Activated CD4-positive, alpha-beta T cell treated with anti-CD3 and anti-CD28 coated beads, Interleukin-2, amount 50 U/mL, for 48 hours (primary cell): ENCODE measurements around the gene RABGAP1.

ENCODE experiments used
- DNase-seq, 2 experiments: peaks; one replicate each; pipeline ENCODE4 v3.0.0-alpha.2; 2020

Gene RABGAP1

DNA sequence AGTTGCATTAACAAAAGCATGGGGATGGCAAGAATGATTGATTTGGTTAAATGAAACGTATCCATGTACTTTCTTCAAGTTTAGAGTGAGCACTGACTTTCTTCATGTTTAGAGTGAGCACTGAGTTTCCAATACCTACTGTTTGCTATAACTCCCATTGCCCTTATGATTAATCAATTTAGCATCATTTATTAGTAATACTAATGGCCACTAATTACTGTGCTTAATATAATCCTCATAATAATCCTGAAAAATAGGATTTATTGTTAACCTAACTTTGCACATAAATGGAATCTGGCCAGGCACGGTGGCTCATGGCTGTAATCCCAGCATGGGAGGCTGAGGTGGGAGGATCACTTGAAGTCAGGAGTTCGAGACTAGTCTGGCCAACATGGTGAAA, 70.6 kb downstream of the RABGAP1 start:
- no peak for DNase-seq

DNA sequence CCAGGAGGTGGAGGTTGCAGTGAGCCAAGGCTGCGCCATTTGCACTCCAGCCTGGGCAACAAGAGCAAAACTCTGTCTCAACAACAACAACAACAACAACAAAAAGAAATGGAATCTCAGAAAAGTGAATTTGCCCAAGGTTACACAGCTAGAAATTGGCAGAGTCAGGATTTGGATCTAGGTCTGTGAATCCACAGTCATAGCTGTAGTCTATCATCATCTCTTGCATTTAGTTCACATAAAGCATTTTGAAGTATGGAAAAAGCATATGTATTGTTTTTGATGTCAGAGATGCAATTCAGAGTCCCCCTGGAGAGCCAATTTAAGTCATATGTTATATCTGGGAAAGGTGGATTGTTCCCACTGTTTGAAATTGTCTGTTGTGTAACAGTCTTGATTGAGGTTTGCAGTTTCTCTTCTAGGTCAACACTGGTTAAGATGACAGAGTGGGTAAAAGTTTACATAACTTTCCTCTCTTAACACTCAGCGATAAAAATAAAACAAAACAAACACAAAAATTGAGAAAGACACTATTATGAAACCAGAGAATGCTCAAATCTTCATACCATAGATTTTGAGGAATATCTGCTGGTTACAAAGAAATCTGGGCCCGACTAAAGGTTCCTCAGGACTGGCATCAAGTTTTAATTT, 71.2 kb downstream of the RABGAP1 start:
- no peak for DNase-seq

DNA sequence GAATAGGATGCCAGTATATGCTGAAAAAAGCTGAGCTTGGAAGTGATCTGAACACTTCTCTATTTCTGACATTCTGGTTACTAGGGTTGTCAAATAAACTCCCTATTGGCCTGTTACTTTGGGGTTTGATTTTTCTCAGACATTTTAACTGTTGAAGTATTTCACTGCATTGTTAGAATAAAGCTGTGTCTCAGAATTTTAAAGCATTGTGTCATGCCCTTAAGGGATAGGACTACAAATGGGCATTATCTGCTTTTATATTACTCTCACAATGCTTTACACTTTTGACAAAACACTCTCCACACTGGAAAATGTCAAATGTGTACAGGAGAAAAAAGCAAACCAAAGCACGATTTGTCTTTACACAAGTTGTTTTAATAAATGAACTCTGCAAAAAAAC, 75.8 kb downstream of the RABGAP1 start:
- DNase-seq = no peak

DNA sequence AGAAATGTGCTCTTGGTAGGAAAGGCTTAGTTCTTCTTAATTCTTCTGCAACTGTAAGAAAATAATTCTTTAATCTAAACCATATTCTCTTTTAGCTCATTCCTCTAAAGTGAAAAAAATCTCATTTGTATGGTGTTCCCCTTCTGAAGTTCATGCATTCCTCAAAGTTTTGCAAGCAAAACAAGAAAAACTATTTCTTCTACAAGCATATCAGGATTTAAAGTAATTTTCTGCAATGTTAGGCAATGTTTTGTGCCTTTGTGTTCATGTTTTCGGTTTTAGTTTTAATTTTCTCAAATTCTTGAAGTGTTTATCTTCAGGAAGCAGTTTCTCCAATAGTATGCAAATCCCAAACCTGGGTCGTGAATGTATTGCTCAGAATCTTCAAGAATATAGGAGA, 80.0 kb downstream of the RABGAP1 start:
- DNase-seq = no peak

DNA sequence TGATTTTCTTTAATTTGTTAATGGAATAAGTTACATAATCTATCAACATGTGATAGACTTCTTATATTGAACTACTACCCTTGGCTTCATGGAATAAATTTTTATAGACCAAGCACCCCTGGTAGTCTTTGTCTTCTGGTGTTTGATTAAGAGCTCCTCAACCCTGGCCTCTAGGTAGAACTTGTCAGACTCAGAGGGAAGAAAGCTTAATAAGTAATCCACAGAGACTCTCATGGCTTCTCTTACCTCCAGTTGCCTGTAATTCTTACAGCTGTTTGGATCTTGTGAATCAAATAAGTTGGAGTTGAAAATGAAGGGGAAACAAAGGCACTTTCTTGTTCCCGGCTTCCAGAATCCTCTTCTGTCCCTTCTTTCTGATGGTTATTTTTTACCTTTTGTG, 85.6 kb downstream of the RABGAP1 start:
- no peak for DNase-seq

DNA sequence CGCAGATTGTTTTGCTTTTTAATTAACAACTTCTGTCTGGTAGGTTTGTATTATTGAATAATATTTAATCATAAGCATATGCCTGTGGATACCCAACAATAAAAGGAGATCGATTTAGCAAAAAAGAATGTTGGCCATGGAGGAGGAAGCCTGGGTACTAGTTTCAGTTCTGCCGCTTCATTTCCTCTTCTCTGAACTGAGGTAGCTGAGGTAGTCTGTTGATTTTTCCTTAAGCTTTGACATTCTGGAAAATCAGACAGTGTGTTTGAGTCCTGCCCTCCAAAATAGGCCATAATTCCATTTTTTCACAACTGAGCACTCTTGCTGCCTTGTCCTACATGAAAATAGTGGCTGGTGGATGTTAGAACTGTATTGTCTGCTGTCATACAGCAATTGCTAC, 86.7 kb downstream of the RABGAP1 start:
- DNase-seq = no peak

DNA sequence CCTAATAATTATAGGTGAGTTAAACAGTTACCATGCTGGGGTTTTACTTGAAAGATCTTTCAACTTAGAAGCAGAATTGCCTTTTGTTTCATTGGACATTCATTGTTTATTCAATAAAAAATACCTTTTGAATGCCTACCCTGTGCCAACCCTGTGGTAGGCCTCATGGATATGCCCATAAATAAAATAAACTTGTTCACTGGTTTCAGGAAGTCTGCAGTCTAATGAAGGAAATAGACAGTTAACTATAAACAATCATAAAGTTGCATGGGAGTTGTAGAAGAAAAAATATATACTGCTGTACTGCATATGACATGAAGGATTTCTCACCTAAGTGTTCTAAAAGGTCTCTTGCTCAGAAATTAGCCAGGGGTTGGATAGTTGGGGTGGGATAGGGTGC, 87.3 kb downstream of the RABGAP1 start:
- no peak for DNase-seq

DNA sequence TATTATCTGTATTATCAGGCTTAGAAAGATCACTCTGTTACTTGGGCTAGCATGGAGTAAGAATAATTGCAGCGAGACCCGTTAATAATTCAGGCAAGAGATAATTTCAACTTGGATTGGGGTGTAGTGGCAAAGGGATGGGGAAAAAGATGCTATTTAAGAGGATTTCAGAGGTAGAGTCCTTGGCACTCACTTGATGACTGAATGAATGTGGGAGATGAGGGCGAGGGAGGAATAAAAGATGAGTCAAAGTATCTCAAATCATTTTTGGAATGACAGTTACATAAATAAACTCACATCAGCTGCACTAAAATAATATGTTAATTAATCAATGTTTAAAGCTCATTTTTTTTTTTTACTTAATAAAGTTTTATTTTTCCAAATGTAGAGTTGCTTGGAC, 88.2 kb downstream of the RABGAP1 start:
- no peak for DNase-seq

DNA sequence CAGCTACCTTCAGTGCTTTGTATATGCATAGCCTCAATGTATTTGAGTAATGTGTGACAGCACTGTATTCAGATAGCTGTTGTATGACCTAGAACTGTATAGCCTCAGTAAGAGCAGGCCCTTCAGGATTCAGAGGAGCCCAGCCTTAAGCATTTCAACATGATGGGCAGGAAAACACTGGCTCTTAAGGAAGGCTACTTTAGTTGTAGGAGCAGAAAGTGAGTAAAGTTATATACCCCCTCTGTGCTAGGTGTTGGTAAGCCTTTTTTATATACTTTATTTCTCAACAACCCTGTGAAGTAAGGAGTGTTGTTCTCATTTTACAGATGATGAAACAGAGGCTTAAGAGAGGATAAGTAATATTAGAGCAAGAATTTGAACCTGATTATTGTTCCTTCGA, 91.1 kb downstream of the RABGAP1 start:
- no peak for DNase-seq

DNA sequence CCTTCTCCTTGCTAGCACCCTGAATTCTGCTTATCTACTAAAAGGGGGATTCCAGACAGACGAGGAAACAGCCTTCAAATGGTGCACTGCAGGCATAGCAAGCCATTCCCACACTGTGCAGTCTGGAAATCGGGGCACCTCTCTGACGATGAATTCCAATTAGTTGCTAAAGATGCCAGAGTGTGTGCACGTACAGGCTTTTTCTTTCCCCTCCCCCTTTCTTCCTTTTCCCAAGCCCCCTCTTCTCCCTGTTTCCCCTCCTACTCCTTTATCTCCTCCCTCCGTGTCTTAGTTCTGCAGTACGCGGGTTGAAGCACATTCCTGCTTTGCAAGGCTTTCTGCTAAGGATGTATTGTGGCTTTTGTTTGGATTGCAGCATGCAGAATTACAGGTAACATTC, 92.5 kb downstream of the RABGAP1 start, which contains the start of gene GPR21:
GPR21 (plus strand) TSS at position 316 of the 400 bp plus-strand sequence. CDS start 900 bp downstream, outside the sequence.
- DNase-seq = no peak

DNA sequence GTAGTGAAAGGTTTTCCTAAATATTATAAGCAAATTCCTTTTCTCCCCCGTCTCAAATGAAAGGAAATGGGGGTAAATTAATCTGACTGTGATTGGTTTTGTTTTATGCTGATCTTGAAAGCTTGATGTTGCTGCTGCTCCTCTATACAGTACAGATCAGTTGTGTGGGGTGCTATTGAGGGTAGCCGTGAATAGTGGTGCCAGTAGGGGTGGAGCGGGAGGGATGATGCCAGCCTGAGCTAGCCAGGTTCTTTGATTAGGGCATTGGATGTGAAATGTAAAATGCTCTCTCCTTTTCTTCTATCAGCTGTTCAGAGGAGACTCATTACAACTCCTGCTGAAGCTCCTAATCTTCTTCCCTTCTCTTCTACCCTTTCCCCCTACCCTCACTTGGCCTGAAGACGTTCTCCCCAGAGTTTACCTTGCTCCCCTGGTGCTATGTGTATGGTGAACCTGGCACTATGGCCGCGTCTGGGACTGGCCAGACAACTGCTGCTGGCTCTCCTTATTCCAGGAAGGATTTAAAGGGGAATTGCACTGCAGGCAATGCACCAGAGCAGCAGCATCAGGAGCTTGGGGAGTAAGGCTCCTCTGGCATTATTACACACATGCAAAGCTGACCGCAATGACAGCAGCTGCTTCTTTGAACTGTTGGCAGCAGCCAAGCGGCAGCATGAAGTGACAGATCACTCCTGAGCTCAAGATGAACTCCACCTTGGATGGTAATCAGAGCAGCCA, 93.2 kb downstream of the RABGAP1 start:
- DNase-seq = no peak

DNA sequence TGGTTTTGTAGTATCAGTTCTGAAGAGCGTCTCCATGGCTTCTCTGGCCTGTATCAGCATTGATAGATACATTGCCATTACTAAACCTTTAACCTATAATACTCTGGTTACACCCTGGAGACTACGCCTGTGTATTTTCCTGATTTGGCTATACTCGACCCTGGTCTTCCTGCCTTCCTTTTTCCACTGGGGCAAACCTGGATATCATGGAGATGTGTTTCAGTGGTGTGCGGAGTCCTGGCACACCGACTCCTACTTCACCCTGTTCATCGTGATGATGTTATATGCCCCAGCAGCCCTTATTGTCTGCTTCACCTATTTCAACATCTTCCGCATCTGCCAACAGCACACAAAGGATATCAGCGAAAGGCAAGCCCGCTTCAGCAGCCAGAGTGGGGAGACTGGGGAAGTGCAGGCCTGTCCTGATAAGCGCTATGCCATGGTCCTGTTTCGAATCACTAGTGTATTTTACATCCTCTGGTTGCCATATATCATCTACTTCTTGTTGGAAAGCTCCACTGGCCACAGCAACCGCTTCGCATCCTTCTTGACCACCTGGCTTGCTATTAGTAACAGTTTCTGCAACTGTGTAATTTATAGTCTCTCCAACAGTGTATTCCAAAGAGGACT, 94.2 kb downstream of the RABGAP1 start:
- no peak for DNase-seq

DNA sequence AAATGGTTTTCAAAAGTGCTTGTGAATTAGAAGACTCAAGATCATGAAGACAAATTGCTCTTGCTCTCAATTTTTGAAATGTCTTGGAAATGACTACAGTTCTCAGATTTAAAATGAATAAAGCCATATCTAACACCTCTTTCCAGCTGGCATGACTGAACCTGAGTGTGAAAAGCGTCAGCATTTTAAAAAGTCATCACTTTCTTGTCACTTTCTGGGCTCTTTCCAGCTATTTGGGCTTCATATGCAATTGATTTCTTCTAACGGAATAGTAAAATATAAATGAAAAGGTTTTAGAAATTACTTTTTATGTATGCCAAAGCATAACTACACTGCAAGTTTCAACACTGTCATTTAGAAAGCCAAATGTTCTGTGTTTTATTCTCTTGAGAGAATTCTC, 95.0 kb downstream of the RABGAP1 start:
- DNase-seq = no peak

DNA sequence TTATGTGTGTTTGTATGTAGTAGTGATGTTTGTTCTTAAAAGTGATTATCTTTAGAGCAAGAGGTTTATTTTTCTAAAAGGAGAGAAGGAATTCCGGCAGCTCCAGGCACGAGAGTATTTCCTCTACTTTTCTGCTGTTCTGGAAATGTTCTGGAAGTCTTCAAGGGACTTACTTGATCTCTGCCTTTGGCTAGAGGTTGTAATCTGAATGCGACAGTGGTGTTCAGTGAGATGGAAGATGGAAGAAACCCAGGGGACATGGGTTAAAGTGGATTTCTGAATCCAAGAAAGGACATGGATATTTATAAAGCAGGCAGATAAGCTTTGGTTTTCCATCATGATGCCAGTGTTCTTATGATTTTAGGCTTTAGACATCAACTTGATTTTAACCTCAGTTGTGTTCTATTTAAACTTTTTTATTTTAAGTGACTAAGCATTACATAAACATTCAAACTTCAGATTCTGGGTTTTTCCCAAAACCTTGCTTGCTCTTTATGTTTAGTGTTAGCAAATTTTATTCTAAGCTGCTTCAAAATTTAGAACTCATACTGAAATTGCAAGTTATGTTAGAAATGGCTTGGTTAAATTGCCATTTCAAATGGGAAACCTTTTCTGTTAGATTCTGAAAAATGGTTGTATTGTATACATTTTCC, 96.2 kb downstream of the RABGAP1 start:
- no peak for DNase-seq

DNA sequence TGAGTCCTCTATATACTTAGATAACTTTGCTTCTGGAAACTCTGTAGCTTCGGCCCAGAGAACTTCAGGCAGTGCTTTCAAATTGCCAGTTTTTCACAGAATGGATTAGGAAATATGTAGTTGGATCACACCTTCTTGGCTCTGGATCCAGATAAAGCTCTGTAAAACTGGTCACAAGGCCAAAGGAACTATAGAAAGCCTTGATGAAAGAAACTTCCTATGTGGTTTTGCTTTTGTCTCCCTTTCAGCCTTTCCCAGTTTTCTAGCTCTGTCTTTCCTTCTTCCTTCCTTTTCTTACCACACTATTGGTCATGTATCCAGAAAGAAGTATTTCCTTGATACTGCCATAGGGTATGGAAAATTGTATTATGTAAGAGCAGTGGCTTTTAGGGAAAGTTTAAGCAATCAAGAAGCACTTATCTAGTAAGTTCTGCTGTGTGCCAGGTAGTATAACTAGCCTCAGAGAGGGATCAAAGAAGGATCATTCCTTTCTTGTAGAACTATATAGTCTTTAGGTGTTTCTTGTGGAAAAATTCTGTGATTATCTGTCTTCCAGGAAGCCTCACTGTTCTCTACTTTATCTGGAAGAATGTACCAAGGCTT, 98.9 kb downstream of the RABGAP1 start:
- DNase-seq = no peak

DNA sequence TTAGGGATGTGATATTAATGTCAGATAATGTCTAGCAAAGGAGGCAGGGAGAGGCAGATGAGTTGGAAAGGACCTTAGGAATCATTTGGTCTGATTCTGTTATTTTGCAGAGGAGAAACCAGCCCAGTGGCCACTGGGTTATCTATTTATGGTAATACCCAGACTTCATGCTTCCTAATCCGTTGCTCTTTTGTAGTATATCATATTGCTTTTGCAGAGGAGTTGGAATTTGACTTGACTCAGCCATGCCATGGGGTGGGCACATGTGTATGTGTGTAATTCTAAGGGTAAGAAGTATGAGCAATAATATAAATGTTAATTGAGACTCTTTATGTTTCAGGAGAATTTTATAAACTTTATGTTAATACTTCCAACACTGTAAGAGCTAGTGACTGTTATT, 100.0 kb downstream of the RABGAP1 start:
- no peak for DNase-seq

DNA sequence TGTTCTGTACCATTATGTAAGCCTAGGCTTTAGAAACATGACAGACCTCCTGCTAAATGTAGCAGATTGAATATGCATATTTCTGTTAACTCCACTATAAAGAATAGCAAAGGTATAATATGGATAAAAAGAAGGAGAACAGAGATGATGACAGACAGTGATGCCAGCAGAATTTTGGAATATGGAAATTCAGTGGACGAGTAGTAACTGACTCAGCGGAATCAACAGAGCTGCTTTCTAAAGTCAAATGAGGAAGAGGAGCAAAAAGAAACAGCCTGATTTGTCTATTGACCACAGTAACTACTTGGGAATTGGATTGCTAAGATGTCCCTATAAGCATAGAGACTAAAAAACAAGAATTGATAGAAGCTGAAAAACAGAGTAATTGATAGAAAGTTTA, 100.7 kb downstream of the RABGAP1 start:
- no peak for DNase-seq

DNA sequence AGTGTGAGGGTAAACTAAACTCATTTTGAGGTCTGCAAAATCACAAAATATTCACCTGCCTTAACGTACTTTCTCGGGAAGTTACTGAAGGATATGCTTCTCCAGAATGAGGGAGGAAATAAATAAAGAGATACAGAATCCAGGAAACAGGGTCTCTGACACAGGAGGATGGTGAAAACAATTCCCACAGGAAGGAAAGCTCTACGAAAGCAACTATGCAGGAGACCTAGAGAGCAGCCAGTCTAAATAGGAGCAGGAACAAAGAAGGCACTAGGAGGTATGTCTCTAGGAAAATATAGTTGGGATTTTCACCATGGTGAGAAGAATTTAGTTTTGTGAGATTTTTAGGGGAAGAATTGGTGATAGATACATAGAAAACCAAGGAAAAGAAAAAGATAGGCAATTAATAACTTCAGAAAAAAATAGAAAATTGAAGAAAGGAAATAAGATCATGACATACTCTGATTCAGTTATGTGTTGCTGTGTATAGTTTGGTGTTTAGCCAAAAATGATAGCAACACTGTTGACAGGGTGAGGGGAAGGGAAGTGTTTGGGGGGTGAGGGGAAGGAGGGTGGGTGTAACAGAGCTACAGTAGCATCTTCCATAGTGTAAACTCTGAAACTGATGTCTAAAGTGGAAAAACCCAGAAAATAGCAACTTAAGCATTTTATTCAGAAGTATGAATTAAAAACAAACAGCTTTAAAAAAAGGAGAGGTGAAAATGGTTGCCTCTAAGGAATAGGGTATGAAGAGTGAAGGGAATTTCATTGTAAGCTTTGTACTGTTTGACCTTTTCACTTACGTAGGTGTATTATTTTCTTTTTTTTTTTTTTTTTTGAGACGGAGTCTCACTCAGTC, 102.5 kb downstream of the RABGAP1 start:
- no peak for DNase-seq

DNA sequence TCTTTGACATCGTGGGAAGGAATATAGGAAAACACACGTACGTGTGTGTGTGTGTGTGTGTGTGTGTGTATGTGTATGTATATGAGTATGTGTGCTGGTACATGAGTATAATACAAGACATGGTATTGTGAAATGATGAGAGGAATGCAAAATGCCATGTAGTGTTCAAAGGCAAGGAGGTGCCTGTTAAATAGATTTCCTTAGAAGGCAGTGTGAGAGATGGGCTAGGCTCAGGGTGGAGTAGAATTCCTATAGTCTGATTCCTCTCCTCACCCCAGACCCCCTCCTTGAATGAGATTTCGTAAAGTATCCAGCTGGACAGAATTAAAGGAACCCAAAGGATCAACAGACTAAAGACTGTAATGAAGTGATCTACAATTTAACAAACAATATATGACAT, 103.8 kb downstream of the RABGAP1 start:
- DNase-seq = no peak

DNA sequence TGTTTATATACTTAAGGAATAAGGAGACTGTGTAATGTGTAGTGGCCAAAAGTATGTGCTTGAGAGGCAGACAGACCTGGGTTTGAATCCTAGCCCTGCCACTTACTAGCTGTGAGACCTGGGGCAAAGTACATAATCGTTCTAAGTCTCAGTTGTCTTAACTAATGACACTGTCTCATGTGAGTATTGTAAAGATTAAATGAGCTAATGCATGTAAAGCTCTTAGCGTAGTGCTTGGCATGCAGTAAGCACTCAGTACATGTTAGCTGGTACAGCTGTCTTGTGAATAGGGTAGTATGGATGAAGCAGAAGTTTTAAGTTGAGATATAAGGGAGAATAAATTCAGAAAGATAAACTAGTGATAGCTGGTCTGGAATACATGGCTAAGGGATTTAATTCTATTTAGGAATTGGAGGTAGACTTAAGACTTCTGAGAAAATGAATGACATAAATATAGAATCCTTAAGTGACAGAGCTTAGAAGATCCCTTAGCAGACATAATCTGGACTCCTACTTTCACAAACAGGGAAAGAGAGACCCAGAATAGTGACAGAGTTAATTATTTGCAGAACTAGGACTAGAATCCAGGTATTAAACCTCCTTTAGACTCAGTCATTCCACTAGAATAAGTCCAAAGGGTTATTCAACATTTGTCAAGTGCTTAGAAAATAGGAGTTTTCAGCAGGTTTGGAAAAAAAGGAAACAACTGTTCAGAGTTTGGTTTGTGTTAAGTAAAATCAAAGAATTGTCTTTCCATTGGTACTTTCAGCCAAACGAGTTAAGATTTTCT, 105.8 kb downstream of the RABGAP1 start:
- no peak for DNase-seq

DNA sequence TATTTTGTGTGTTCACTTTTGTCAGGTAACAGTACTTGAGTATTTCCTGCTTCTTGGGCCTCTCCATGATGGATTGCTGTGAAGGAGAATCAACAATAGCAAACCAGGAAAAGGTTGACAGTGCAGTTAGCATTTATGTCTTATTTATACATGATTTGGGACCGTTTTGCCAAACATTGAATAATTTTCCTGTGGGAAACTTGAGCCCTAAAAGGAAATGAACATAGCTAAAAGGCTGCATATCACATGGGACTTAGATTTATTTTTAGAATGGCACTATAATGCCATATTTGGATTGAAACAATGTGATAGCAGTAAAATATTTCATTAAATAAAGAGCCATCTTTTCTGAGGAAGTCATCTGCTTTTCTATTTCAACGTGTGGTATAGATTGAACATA, 107.9 kb downstream of the RABGAP1 start:
- DNase-seq = no peak
